GM21360 (cell line): Measurements from ENCODE around the gene KRTAP4-5.
"Not testable (repeated sequence)": the region's sequence is repeated elsewhere in the genome, so short reads cannot be mapped to it uniquely, and the experiment has no call there.

Experiments
- ATAC-seq: cut with Tn5 transposase; IDR thresholded peaks from one replicate; pipeline ENCODE4 v1.9.1; 2021; ENCODE audit warnings: mild to moderate bottlenecking, moderate library complexity; ENCODE audit not compliant: unreplicated experiment

KRTAP4-5 gene

GRCh38 chr17:41111151-41111885, 38.3 kb downstream of the KRTAP4-5 start:
- no peak for ATAC-seq

GRCh38 chr17:41108728-41109386, 40.8 kb downstream of the KRTAP4-5 start:
- not testable (repeated sequence) for ATAC-seq

- ATAC-seq, result no peak
Measured at GRCh38 chr17:41107941-41108450, 41.6 kb downstream of the KRTAP4-5 start.

GRCh38 chr17:41105347-41105746, 44.3 kb downstream of the KRTAP4-5 start, which contains the start of gene KRTAP4-9:
Gene KRTAP4-9, plus strand, starts transcription at chr17:41105389. Its CDS starts 0 bp downstream, at chr17:41105389.
- ATAC-seq, result not testable (repeated sequence)

- ATAC-seq, result not testable (repeated sequence)
Measured at GRCh38 chr17:41104386-41105038, 45.1 kb downstream of the KRTAP4-5 start.

GRCh38 chr17:41103896-41104295, 45.7 kb downstream of the KRTAP4-5 start:
- no peak for ATAC-seq

- ATAC-seq, result no peak
Measured at GRCh38 chr17:41101586-41102259, 47.9 kb downstream of the KRTAP4-5 start, which contains the start of gene KRTAP4-16. Gene KRTAP4-16, minus strand, starts transcription at chr17:41102209. Its CDS starts 0 bp downstream, at chr17:41102209.

- not testable (repeated sequence) for ATAC-seq
Measured at GRCh38 chr17:41099682-41100480, 49.7 kb downstream of the KRTAP4-5 start.
